DOHH2 (cell line): Measurements from ENCODE around the gene PPARD.

ENCODE experiments used
- H3F3A ChIP-seq: fragments of 200-600 bp; sonication (generic), shearing (Covaris generic); 2 replicates; pipeline ENCODE4 v1.6.0; 2016; ENCODE audit warnings: antibody characterized with exemption, mild to moderate bottlenecking; ENCODE audit not compliant: control insufficient read depth, insufficient read depth
- H3K27ac ChIP-seq: fragments of 200-600 bp; sonication (generic); 2 replicates; pipeline ENCODE4 v1.5.1; 2014; ENCODE audit warnings: low read depth, mild to moderate bottlenecking, low read length, moderate library complexity
- H3K27me3 ChIP-seq: fragments of 200-600 bp; sonication (generic); 2 replicates; pipeline ENCODE4 v1.6.1; 2014; ENCODE audit warnings: mild to moderate bottlenecking, low read length, mixed read lengths; ENCODE audit not compliant: control insufficient read depth
- H3K36me3 ChIP-seq: fragments of 200-600 bp; sonication (generic); 2 replicates; pipeline ENCODE4 v1.6.1; 2014; ENCODE audit warnings: mild to moderate bottlenecking, low read length, moderate library complexity, mixed read lengths; ENCODE audit not compliant: control insufficient read depth
- H3K4me1 ChIP-seq: fragments of 200-600 bp; sonication (generic); 2 replicates; pipeline ENCODE4 v1.6.1; 2014; ENCODE audit warnings: mild to moderate bottlenecking, low read length, mixed read lengths; ENCODE audit not compliant: control insufficient read depth
- H3K4me2 ChIP-seq: fragments of 200-600 bp; sonication (generic); 2 replicates; pipeline ENCODE4 v1.6.0; 2014; ENCODE audit warnings: mild to moderate bottlenecking, low read length, moderate library complexity
- H3K4me3 ChIP-seq: fragments of 200-600 bp; sonication (generic); 2 replicates; pipeline ENCODE4 v1.5.1; 2014; ENCODE audit warnings: mild to moderate bottlenecking, low read length, mixed read lengths
- H3K79me2 ChIP-seq: fragments of 200-600 bp; sonication (generic); 2 replicates; pipeline ENCODE4 v1.6.1; 2014; ENCODE audit warnings: mild to moderate bottlenecking, low read length, mixed read lengths; ENCODE audit not compliant: control insufficient read depth
- H3K9me2 ChIP-seq: fragments of 200-600 bp; sonication (generic); replicated peaks from 2 replicates; pipeline ENCODE4 v1.6.1; 2014; ENCODE audit warnings: mild to moderate bottlenecking, low read length, mixed read lengths; ENCODE audit not compliant: control insufficient read depth
- H3K9me3 ChIP-seq: fragments of 200-600 bp; sonication (generic); 2 replicates; pipeline ENCODE4 v1.6.1; 2014; ENCODE audit warnings: antibody characterized with exemption, low read length, mixed read lengths; ENCODE audit not compliant: control insufficient read depth, insufficient read depth
- H4K20me1 ChIP-seq: fragments of 200-600 bp; sonication (generic); 2 replicates; pipeline ENCODE4 v1.6.0; 2014; ENCODE audit warnings: low read depth, mild to moderate bottlenecking, antibody characterized with exemption, low read length, moderate library complexity; ENCODE audit not compliant: control insufficient read depth, insufficient read depth
- EZH2phosphoT487 ChIP-seq: fragments of 200-600 bp; sonication (generic); IDR thresholded peaks from 2 replicates; pipeline ENCODE4 v1.6.1; 2017; ENCODE audit warnings: borderline replicate concordance, mild to moderate bottlenecking, antibody characterized with exemption, low read length, moderate library complexity, mixed read lengths
- TF ChIP-seq, protein P1 (sequence below): fragments of 200-600 bp; sonication (generic); IDR thresholded peaks from one replicate; pipeline ENCODE4 v1.5.1; 2014; ENCODE audit warnings: antibody characterized with exemption, mild to moderate bottlenecking, low read depth, low read length; ENCODE audit not compliant: poor library complexity, severe bottlenecking

Gene PPARD

DNA sequence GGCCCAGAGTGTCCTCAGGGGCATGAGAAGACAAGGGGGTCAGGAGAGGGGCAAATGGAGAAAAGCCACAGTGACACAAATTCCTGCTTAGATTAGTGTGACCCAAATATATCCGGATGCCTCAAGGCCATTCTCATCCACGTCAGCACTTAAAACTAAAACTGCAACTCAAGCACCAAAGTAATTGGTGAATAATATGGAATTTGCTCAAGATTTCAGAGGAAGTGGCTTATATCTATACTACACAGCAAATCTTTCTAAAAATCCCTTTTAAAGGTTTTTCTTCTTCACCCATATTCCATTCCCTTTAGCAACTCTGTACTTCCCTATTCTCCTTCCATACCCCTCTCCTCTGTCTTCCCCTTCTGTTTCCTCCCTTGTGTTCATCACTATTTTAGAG lies 29.6 kb upstream of the PPARD start:
- peak overlapping the region; percentile 77; the same call in 1 of the 2 replicates for H3K4me2 ChIP-seq
- H3K36me3 ChIP-seq, result peaks cover 31% of the 10 kb centered on the region
- H3K27me3 ChIP-seq, result no peaks in the 10 kb centered on the region

DNA sequence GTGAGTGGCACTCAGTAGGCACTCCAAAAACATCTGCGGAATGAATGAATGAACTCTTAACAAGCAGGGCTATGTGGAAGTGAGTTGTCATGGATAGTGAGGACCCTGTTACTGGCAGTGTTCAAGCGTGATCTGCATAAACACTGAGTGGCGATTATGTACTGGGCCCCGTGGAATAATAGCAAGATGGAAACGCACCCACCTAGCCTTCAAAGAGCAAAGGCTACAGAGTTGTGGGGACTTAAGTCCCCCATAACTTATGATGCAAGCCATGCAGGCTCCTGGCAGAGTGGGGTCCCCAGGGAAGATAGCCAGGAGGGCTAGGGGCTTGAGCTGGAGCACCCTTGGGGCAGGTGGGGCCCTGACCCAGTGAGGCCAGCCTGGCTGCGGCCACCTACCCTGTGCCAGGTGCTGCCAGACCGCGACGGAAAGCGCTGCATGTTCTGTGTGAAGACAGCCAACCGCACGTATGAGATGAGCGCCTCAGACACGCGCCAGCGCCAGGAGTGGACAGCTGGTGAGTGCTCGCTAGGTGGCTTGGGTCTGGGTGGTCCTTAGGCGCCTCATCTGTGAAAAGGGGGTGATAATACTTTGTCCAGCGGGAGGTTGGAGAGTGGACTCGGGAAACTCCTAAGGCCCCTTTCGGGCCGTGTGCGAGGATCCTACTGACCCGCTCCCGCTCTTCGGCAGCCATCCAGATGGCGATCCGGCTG lies 24.7 kb upstream of the PPARD start:
- Histone ChIP-seq H4K20me1 (no peaks in the 10 kb centered on the region), H3K27ac (no peak overlapping the region), H3K4me2 (no peak overlapping the region)

More for the DNA sequence above, 29.6 kb upstream of the PPARD start:
- TF ChIP-seq, protein P1, sequence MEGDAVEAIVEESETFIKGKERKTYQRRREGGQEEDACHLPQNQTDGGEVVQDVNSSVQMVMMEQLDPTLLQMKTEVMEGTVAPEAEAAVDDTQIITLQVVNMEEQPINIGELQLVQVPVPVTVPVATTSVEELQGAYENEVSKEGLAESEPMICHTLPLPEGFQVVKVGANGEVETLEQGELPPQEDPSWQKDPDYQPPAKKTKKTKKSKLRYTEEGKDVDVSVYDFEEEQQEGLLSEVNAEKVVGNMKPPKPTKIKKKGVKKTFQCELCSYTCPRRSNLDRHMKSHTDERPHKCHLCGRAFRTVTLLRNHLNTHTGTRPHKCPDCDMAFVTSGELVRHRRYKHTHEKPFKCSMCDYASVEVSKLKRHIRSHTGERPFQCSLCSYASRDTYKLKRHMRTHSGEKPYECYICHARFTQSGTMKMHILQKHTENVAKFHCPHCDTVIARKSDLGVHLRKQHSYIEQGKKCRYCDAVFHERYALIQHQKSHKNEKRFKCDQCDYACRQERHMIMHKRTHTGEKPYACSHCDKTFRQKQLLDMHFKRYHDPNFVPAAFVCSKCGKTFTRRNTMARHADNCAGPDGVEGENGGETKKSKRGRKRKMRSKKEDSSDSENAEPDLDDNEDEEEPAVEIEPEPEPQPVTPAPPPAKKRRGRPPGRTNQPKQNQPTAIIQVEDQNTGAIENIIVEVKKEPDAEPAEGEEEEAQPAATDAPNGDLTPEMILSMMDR, result no peak
- TF ChIP-seq EZH2phosphoT487, result no peak
- H3K4me1 ChIP-seq, result peaks cover 47% of the 10 kb centered on the region
- H3K79me2 ChIP-seq, result 0 out of 2 replicates have a peak, but pooled peaks cover 3% of the 10 kb centered on the region
- H3K9me2 ChIP-seq, result no peaks in the 10 kb centered on the region
- H4K20me1 ChIP-seq, result no peaks in the 10 kb centered on the region
- no peak overlapping the region for H3K27ac ChIP-seq
- H3F3A ChIP-seq, result peaks cover 13% of the 10 kb centered on the region
- H3K4me3 ChIP-seq, result no peak overlapping the region
- H3K9me3 ChIP-seq, result no peaks in the 10 kb centered on the region

DNA sequence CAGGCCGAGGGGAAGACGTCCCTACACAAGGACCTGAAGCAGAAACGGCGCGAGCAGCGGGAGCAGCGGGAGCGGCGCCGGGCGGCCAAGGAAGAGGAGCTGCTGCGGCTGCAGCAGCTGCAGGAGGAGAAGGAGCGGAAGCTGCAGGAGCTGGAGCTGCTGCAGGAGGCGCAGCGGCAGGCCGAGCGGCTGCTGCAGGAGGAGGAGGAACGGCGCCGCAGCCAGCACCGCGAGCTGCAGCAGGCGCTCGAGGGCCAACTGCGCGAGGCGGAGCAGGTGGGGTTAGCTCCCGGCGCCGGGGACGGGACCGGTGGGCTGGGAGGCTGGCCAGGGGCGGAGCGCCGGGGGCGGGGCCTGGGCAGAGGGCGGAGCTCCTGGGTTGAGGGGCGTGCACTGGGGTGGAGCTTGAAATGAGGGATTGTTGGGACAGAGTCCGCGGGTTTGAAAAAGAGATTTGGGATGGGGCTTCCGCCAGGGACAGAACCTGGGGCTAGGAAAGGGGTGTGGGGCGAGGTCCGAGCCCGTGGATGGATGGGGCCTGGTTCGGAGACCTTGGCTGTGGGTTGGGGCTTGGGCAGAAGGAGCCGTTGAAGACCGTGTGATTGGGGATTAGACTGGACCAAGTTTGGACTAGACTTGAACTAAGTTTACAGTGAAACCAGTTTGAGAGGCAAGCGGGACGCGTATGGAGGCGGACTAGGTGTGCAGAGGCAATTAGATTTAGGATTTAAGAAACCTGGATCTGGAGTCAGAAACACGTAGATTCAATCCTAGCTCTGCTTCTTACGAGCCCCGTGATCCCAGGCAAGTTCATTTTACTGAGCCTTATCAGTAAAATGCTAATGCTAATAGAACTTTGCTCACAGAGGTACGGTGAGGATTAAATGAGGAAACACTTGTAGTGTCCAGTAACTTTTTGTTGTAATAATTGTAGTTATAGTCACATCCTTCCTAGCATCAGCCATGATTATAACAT lies 23.9 kb upstream of the PPARD start:
- no peak overlapping the region for H3K4me2 ChIP-seq
- H3F3A ChIP-seq, result peaks cover 3% of the 10 kb centered on the region
- no peaks in the 10 kb centered on the region for H3K79me2 ChIP-seq
- no peaks in the 10 kb centered on the region for H4K20me1 ChIP-seq
- no peaks in the 10 kb centered on the region for H3K9me2 ChIP-seq
- H3K4me1 ChIP-seq, result peaks cover 13% of the 10 kb centered on the region
- no peak overlapping the region for H3K27ac ChIP-seq
- no peaks in the 10 kb centered on the region for H3K9me3 ChIP-seq
- H3K4me3 ChIP-seq, result no peak overlapping the region
- TF ChIP-seq, protein P1, result no peak
- no peak for TF ChIP-seq EZH2phosphoT487
- no peaks in the 10 kb centered on the region for H3K27me3 ChIP-seq
- peaks cover 49% of the 10 kb centered on the region for H3K36me3 ChIP-seq

More for the DNA sequence above, 24.7 kb upstream of the PPARD start:
- Histone ChIP-seq H3K36me3 (peaks cover 53% of the 10 kb centered on the region), H3K4me1 (peaks cover 12% of the 10 kb centered on the region), H3K9me3 (no peaks in the 10 kb centered on the region), H3K79me2 (no peaks in the 10 kb centered on the region), H3K4me3 (no peak overlapping the region), H3K9me2 (no peaks in the 10 kb centered on the region), H3K27me3 (no peaks in the 10 kb centered on the region), H3F3A (peaks cover 10% of the 10 kb centered on the region)
- no peak for TF ChIP-seq EZH2phosphoT487
- TF ChIP-seq, protein P1, result no peak
